GM18498 (cell line): ENCODE results near the gene DNAH2.

ENCODE experiments used
- ATAC-seq: cut with Tn5 transposase; IDR thresholded peaks from one replicate; pipeline ENCODE4 v1.9.1; 2021; ENCODE audit warnings: mild to moderate bottlenecking, moderate library complexity; ENCODE audit not compliant: unreplicated experiment

The DNAH2 gene

GRCh38 chr17:7703584-7704479, 13.7 kb upstream of the DNAH2 start:
- ATAC-seq, result no peak

GRCh38 chr17:7704601-7705268, 12.8 kb upstream of the DNAH2 start, which contains the start of gene EFNB3:
Gene EFNB3 (plus strand): TSS chr17:7705202. CDS start chr17:7705599, 397 bp downstream.
- no peak for ATAC-seq

DNA sequence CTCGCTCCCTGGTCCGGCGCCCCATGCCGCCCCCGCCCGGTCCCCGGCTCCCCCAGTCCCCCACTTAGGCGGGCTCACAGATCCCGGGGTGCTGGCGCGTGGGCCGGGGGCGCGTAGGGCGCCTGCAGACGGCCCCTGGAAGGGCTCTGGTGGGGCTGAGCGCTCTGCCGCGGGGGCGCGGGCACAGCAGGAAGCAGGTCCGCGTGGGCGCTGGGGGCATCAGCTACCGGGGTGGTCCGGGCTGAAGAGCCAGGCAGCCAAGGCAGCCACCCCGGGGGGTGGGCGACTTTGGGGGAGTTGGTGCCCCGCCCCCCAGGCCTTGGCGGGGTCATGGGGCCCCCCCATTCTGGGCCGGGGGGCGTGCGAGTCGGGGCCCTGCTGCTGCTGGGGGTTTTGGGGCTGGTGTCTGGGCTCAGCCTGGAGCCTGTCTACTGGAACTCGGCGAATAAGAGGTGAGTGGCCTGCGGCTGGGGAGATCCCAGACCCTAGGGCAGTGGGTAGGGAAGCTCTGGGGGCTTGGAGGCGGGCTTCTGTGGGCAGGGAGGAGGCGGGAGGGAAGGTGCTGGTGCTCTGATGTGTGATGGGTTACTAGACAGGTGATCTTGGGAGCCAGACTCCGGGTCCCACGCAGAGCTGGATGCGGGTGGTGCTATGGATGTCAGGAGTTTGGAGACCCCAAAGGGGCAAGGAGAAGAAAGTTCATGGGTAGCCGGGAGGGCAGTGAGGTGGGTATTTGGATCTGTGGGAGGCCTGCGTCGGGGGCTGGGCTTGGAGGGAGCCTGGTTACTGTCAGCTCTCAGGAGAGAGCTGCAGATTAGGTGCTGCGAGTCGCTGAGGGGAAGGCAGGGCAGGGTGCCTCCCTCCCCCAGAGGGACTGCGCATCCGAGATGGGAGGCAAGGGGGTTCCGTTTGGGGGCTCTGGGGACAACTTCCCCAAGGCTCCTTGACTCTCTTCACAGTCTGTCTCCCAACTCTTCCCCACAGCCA, 12.0 kb upstream of the DNAH2 start:
- ATAC-seq, result no peak

DNA sequence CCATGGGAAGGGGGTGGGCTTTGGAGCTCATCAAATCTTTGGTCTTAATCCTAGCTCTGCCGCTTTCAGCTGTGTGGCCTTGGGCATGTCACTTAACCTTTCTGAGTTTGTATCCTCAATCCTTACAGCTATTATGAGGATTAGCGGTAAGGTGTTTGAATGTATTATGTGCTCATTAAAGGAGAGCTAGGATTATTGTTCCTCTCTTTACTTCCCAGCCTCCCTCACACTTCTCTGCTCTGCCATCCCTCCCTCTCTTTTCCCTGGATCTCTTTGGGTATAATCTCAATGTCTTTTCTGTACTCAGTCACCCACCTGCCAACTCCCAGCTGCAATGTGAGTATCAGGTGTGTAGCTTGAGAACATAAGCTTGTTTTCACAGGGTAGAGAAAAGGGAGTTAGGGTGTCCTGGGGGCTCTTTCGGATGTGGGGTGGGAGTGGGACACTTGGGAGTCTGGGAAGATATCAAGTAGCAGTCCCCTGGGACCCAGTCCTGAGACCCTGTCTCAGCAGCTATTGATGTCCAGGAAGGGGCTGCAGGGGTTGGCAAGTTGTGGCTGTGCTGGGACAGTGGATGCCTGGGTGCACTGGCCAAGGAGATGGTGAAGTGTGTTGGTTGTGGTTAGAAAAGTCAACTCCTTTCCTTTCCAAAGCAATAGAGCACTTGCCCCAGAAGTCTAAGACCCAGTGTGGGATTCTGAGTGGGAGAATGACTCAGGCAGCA, 10.8 kb upstream of the DNAH2 start:
- ATAC-seq, result no peak

GRCh38 chr17:7707446-7707845, 10.1 kb upstream of the DNAH2 start:
- ATAC-seq, result no peak

DNA sequence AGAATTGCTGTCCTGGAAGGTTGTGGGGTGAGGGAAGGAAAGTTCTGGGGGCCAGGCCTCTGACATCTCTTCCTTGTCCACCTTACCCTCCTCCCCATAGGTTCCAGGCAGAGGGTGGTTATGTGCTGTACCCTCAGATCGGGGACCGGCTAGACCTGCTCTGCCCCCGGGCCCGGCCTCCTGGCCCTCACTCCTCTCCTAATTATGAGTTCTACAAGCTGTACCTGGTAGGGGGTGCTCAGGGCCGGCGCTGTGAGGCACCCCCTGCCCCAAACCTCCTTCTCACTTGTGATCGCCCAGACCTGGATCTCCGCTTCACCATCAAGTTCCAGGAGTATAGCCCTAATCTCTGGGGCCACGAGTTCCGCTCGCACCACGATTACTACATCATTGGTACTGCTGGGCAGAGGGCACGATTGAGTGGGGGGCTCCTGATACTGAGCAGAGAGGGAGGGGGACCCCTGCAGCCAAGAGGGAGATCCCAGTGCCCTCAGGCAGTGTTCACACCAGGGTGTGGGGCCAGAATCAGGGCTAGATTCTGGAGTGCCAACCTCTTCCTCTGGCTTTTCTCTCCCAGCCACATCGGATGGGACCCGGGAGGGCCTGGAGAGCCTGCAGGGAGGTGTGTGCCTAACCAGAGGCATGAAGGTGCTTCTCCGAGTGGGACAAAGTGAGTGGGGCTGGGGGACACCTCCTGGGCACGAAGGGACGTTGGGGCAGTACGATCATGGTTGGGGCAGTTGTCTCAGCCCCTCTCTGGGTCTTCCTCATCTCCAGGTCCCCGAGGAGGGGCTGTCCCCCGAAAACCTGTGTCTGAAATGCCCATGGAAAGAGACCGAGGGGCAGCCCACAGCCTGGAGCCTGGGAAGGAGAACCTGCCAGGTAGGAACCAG, 9.4 kb upstream of the DNAH2 start:
- no peak for ATAC-seq

- ATAC-seq, result no peak
These were observed 8.5 kb upstream of the DNAH2 start for GRCh38 chr17:7709031-7709430.

DNA sequence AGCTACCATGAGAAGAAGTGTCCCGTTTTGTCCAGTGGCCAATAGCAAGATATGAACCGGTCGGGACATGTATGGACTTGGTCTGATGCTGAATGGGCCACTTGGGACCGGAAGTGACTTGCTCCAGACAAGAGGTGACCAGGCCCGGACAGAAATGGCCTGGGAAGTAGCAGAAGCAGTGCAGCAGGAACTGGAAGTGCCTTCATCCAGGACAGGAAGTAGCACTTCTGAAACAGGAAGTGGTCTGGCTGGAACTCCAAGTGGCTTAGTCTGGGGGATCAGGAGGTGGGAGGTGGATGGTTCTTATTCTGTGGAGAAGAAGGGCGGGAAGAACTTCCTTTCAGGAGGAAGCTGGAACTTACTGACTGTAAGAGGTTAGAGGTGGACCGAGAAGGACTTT, 7.2 kb upstream of the DNAH2 start:
- no peak for ATAC-seq

DNA sequence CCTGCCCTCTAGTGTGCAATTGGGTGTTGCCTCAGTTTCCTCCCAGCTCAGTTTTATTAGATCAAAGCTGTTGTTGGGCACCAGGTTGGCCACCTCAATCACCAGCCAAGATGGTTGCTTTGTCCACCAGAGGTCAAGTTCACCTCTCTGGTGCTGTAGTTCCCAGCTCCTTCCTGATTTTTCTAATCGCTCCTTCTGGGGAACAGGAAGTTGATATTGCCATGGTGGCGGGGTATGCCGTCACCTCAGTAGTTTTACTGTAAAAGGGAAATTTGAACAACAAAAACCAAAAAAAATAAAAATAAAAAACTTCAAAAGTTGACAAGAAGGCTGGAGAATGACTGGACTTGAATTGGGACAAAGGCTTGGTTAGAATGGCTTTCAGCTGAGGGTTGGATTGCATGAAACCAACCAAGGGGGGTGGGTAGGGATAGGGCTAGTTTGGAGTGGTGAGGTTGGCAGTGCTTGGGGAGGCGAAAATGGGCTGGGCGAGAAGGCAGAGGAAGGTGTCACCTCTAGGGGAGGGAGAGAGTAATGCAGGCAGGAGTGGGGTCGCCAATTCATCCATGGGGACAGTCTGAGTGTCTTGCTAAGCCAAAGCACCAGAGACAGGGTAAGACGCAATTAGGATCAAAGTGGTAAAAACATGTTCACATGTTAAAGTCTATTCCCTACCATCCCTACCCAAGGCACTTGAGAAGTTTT, 6.3 kb upstream of the DNAH2 start:
- ATAC-seq, result no peak

- ATAC-seq, result no peak
These were observed 5.3 kb upstream of the DNAH2 start for GRCh38 chr17:7712111-7712771.

- ATAC-seq, result no peak
These were observed 3.8 kb upstream of the DNAH2 start for GRCh38 chr17:7713782-7714181.

DNA sequence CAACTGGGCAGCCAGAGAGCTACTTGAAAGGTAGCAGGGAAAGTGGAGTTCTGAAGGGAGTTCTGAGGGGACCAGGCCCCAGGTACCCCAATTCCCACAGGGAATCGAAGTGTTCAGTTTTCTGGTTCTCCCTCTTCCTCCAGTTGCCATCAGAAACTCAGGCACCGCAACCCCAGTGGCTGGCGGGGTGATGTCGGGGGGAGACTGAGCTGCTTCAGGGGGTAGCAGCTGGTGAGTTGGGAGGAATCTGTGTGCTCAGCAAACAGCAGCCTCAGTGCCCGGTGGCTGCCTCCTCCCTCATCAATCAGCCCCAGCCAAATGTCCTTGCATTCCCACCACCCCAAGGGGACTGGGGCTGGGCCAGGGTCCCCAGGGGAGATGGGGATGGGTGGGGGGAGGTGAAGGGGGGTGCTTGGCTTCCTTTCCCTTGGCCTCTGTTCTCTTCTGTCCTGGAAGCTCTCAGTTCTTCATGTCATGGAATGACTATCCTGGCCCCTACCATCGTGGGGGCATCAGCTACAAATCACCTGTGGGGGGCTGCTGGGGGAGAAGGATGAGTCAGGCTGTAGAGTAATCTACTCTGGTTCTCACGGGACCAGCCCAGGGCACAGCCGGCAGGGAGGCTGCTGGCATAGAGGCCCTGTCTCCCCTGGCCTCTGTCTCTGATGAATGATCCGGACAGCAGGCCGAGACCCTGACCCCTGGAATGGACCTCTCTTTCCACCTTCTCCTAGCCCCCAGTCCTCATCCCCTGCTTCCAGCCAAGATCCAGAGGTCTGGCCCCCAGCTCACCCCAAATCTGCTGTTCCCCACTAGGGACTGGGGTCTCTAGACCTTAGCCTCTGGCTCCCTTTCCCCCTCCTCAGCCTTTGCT, 2.6 kb upstream of the DNAH2 start:
- no peak for ATAC-seq

- no peak for ATAC-seq
These were observed 1.3 kb upstream of the DNAH2 start for GRCh38 chr17:7715936-7716886.

- ATAC-seq, result no peak
These were observed 309 bp downstream of the DNAH2 start for GRCh38 chr17:7717756-7718350.

GRCh38 chr17:7719661-7720060, 2.1 kb downstream of the DNAH2 start:
- ATAC-seq, result no peak

DNA sequence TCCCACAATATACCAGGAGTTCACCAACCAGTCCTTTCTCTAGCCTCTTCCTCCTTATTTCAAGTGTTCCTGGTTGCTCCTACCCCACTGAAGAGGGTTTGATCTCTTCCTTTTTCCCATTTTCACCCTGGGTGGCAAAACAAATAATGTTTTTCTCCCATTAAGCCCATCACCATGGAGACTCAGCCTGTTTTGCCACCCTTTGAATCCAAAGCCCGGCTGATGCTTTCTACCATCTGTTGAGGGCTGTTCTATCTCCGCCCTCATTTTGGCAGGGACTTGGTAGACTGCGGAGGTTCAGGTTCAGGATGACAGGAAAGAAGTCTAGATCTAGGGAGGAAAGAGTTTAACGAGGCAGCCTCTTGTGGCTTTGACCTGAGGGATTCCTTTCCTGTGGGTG, 2.6 kb downstream of the DNAH2 start:
- ATAC-seq, result no peak
